Measurements from ENCODE around the gene MRPL38.

Gene MRPL38

DNA sequence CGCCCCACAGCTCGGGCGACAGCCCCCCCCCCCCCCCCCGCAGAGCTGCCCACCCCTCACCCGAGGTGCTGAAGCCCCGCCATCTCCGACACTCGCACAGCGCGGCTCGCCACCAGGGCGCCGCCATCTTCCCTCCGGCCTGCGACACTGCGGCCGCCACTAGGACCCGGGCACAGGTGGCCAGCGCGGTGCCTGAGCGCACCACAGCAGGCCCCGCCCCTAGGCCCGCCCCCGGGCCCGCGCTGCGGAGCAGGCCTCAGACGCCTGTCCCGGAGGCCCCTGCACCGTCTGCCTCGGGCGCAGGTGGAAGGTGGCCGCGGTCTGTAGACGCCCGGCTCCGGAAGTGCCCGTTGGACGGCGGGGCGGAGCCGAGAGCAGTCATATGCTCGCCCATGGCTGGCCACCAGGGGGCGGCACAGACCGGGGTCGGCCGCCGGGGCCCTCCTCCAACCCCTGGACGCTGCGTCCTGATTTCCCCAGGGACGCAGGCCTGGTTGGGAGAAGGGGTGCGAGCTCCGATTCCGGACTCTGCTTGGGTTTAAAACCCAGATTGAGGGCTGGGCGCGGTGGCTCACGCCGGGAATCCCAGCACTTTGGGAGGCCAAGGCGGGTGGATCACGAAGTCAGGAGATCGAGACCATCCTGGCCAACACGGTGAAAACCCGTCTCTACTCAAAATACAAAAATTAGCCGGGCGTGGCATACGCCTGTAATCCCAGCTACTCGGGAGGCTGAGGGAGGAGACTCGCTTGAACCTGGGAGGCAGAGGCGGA, at the start of gene MRPL38:
TSS of gene MRPL38 (minus strand) at position 136 of the 773 bp plus-strand sequence. CDS start at position 127, 9 bp downstream.
- DNase-seq = peak; percentile 96 to 97

DNA sequence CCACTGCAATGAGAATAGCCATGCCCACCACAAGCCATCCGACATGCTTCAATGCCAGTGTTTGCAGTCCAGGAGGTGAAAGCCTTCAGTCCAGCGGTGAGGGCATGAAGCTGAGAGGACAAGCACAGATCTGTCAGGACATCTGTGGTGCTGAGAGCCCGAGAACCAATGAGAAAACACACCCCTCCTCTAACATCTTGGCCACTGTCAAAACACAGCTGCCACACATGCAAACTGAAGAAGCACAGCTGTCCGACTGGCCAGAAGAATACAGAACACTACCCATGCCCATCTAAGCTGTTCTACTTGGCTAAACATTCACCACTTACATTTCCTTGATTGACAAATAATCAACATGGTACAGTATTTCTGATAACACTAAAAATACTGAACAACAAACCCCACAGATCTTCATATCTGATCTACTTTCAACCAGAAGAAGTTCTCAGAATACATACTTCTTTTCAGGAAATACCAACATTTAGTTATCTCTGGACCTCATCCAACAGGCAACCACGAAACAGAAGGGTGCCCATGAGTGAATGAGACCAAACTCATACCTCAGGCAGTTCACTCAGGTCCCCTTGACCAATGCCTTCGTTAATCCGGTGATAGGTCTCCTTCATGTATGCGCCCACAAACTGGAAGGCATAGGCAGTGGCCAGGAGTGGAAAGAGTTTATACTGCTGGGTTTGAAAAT, 46.3 kb upstream of the MRPL38 start:
- peak in 1 of 2 donors; percentile 1 for DNase-seq

DNA sequence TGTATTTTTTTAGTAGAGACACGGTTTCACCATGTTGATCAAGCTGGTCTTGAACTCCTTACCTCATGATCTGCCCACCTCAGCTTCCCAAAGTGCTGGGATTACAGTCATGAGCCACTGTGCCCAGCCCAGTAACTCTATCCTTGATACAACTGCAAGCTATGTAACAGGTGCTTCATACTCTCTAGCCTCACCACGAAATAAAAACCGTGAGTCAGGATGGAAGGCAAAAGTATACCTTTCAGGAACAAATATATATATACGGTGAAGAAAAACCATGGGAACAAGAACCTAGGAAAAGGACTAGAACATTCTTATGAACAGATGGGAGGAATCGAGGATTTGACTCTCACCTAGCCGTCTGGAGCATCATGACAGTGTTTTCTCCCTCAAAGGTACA, 45.7 kb upstream of the MRPL38 start:
- no peak for DNase-seq

DNA sequence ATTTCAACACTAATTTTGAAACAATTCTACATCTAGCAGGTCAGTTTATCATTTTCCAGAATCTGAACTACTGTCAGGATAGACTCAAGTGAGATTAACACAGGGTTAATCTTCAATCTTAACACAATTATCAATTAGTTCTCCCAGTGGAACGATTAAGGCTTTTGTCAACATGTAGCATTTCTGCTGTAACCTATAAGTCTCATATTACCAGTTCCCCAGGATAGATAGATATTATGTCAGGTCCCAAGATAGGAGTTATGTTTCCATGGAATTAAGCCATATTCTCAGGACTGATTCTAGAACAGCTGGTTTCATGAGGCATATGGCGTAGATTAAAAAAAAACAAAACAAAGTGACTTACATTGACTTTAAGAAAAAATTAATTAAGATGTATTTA, 40.5 kb upstream of the MRPL38 start:
- no peak for DNase-seq

DNA sequence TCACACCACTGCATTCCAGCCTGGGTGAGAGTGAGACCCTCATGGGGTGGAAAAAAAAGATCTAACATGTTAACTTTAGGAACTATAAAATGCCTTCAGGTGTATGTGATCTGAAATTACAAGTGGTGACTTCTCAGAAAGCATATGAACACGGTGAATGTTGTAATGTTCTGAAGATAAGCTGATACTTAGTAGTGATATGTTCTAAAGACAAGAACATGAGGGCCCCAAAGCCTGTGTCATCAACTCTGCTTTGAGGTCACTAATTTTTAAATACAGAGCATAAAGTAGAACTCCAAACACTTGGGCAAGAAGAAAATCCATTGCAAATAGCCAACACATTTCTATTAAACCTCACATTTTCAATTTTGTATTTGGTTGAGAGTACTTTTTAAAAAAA, 38.8 kb upstream of the MRPL38 start:
- no peak for DNase-seq

DNA sequence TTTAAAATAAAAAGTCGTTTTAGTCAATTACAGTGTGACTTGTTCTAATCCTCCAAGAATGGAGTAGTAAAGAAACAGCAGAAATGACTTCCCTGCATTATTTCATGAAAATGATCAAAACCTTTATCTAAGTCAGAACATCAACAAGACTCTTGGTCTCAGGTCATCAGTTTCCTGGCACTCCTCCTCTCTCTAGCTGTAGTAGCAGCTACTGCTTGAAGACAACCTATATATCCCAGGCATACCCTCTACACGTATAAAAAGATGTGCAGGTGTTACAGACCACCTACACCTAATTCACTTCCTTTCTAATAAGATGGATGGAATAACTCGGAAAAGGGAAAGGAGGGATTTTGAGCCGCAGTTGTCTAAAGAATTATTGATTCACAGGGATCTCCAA, 37.8 kb upstream of the MRPL38 start:
- no peak for DNase-seq

DNA sequence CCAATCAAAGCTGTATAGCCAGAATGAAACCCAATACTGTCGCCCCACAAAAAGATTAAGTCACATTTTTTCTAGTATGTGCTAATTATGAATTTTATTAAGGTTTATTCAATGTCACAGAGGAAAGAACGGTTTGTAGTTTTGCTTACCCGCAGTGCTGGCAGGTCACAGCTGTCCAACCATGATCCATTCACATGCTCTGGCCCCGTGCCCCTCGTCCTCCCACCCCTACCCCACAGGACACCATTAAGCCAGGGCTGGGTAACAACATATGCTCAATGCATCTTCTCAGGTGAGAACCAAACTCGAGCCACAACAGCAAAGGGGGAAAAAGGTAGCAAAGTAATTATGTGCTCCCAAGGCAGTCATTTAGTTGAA, 36.7 kb upstream of the MRPL38 start:
- no peak for DNase-seq

DNA sequence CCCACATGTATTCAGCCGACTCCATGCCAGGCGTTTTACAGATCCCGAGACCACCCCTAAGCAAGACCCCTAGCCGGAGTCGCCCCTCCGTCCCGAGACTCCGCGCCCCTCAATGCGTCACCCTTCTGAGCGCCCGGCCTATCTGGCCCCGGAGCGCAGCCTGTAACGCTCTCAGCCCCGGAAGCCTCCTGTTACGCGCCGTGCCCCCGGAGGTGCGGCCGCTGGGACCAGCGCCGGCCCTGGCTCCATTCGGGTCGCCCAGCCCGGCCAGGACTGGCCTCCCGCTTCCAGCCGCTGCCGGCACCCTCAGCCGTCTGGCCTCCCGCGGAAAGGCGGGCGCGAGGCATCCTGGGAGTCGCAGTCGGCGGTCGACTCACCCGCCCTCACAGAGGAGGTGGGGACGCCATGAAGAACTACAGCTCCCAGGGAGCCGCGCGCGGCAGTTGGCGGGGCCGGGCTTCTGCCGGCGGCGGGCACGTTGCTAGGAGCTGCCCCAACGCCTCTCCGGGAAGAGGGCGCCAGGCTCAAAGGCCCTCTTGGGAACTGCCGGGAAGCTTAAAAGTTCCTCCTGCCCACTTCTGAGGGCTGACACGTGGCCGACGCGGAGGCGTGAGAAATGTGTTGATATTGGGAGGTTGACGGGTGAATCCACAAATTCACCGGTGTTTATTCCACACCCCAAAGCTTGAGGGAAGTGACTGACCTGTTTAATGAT, 36.2 kb upstream of the MRPL38 start, which contains the start of gene FBF1:
TSS of gene FBF1 (minus strand) at position 316 of the 715 bp plus-strand sequence. CDS start 2,893 bp downstream, outside the sequence.
- DNase-seq = peak; percentile 84 to 89

DNA sequence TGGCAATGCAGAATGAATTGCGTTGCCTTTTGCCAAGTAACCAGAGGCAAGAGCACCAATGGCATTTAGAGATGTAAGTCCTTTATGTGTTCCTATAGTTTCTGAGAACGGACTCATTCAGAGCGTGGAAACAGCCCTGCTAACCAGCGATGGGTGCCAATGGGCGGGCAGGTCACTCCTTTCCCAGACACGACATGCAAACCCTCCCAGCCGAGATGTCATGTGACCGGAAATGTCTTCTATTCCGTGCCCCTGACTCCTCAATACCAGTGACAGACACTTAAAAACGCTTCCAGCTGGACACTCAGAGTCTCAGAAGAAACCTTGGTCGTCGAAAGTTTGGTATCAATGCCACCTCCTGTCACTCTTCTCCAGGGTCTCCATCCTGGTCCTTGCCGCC, 33.0 kb upstream of the MRPL38 start:
- DNase-seq = no peak

DNA sequence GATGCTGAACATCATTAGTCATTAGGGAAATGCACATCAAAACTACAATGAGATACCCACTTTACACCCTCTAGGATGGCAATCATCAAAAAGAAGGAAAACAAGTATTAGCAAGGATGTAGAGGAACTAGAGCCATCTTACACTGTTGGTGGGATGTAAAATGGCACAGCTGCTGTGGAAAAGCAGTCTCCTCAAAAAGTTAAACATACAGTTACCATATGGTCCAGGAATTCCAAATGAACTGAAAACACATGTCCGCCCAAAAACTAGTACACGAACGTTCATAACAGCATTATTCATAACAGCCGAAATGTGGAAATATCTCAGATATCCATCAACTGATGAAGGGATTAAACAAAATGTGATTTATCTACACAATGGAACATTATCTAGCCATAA, 29.1 kb upstream of the MRPL38 start:
- DNase-seq = no peak

DNA sequence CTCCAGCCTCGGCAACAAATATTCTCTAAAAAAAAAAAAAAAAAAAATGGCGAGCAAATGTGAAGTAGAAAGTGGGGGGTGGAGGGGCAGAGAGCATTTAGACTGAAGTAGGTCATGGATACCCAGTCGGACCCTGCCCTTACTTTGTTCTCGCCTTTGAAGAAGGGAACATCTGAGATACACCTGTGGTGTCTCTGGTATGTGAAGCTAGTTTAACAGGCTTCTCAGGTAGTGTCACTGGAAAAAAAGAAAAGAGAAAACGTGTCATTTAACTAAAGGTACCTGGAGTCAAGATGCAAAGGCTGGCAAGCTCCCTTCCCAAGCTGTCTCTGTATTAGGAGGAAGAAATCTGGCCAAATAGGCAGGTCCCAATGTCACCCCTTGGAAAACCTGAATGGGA, 28.2 kb upstream of the MRPL38 start:
- no peak for DNase-seq

DNA sequence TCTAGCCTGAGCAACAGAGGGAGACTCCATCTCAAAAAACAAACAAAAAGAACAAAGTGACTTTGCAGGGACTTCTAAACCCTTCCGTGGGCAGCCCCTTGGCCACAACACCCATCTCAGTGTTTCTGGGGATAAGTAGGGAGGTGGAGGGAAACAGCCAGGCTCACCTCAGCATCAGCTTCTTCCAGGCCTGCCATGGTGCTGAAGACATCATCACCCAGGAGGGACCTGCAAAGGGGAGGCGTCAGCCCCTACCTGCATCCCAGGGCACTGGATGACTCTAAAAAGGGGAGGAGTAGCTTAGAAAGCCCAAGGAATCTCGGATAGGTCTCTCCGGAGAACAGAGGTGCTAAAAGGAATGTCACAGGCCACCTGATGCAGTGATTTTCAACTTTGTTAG, 26.4 kb upstream of the MRPL38 start:
- DNase-seq = no peak

DNA sequence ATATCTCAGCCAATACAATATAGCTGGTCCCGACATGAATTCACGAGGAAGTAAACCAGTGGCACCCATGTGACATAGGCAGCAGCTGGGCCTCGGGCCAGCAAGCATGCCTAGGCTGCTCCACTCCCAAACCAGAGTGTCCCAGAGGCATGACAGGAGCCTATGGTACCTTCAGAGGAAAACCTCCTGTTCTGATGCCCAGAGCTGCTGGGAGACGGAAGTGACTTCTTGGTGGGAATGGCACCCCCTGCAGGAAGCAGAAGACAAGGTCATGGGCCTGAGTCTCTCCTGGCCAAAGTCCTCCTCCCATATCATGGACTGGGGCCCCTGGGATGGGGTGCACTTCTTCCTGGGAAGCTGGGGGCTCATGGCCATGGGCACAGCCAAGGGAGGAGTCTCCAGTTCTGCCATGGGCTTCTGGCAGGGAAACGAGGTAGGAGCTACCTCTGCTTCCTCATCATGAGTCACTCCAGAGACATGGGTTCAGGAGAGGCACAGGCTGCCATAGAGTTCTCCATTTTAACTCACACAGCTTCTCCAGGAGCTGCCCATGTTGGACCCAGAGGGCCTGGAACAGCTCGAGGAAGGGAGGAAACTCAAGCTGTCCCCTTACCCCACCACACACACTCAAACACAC, 22.7 kb upstream of the MRPL38 start:
- peak in 1 of 2 donors; percentile 7 for DNase-seq

DNA sequence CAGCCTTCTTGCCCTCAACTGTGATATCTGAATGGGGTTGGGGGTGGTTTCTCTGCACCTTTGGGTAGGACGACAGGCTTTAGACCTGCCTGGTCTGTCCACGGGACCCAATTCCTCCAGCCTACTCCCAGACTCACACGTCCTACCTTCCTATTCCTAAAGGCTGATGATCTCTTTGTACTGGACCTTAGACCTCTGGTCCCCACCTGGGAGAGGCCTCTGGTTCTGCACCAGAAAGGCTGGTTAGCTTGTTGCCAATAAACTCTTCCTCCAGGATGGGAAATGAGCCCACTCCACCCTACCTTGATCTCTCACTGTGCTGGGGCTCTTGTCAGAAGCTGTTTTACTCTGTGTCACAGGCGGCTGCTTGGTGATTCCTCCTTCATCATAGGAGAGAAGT, 21.8 kb upstream of the MRPL38 start:
- DNase-seq = no peak

DNA sequence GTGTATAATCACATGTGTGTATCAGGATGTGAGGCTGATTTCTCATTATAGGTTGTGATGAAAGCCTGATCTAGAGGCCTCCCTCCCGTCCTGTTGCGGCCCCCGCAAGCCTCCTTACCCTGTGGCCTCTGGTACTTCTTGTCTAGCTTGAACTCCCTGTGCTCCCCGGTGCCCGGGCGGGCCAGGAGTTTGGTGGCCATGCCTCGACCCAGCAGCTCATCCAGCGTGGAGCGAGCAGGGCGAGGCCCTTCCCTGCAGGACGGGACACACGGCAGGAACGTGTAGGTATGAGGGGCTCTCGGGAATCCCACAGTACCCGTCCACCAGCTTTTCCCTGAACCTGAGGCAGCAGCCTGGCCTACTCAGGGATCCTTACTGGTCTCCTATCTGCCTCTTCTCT, 21.2 kb upstream of the MRPL38 start:
- no peak for DNase-seq

DNA sequence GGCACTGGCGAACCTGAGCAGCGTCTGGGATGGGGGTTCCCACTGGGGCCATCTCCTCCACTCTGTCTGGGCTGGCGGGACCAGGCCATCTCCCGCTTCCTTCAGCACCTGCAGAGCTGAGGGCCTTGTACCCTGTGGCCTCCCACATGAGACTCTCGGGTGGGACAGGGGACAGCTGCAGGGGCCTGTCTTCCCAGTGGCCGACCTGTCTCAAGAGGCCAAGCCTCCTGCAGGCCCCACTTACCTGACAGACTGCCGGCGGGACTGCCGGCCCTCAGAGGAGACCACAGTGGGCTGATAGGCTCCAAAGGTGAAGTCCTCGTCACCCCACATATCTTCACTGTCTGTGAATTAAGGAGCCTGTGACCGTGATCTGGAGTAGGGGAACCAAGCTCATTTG, 20.4 kb upstream of the MRPL38 start:
- DNase-seq = no peak

DNA sequence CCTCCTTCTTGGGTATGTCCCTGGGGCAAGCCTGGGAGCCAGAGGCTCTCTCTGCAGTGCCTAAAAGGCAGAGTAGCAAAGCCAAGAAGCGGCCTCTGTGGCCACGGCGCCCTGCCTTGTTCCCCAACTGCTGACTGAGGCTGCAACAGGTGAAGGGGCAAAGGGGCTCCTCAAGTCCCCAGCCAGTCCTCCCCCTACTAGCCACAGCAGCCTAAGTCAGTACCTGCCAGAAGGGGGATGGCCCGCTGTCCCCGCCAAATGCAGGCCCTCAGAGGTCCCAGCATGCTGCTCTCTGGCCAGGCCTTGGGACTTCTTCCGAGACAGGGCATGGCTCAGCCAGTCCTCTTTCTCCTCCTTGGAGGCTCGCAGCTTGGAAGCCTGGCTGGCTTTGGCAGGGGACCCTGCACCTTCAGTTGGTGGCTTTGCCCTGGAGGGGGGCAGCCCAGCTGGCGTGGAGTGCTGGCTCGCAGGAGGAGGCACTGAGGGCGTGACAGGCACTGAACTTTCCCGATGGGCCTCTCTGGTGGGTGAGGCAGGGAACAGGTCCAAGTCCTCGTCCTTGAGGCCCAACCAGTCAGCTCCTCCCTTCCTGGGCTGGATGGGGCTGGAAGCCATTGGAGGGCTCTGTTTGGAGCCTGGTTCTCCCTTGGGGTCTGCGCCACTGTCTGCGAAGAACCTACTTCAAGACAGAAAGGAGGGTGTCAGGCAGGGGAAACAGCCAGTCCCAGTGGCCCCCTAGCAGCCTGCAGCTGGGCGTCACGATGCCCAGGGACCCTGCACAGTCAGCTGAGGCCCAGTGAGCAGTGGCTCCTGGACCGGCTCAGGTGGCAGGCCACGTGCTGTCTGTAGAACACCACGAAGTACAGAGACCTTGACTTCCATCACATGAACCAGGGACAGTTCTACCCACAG, 18.5 kb upstream of the MRPL38 start:
- DNase-seq = no peak

DNA sequence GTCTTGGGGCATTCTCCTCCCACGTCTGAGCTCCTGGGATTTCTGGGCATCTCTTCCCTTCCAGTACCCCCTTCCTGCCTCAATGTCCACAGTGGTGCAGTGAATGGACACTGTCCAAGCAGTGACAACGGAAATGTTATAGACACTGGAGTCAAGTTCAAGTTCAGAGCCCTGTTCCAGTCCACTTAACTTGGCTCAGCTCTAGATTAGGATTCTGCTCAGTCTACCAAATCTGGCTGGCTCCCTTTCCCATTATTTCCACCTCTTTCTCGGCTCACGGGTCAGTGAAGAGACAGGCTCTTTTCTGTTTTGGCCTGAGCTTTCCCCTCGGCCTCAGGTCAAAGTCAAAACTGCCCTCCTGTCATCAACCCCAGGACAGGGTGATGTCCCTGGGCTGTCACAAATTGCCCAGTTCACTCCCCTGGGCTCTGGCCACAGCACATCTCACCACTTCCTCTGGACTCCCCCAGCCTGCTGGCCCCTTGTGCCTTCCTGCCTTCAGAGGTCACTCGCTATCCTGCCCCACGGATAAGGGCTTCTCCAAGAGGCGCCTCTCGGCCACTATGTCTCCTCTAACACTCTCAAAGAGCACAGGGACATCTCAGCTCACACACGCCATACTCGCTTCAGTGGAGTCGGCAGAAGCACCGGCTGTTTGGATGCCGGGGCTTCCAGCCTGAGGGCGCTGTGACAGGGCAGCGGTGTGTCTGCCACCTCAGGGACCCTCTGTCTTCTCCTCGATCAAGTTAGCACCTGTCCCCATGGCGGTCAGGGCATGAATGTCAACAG, 17.7 kb upstream of the MRPL38 start:
- no peak for DNase-seq

DNA sequence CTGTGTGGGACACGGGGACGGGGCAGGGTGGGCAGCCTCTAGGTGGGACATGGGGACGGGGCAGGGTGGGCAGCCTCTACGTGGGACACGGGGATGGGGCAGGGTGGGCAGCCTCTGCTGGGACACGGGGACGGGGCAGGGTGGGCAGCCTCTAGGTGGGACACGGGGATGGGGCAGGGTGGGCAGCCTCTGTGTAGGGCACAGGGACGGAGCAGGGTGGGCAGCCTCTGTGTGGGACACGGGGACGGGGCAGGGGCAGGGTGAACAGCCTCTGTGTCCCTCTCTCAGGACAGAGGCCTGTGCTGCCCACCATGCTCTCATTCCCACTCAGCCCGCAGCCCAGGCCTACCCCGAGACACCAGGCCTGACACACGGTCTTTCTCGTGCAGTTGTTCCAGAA, 16.9 kb upstream of the MRPL38 start:
- DNase-seq = no peak

DNA sequence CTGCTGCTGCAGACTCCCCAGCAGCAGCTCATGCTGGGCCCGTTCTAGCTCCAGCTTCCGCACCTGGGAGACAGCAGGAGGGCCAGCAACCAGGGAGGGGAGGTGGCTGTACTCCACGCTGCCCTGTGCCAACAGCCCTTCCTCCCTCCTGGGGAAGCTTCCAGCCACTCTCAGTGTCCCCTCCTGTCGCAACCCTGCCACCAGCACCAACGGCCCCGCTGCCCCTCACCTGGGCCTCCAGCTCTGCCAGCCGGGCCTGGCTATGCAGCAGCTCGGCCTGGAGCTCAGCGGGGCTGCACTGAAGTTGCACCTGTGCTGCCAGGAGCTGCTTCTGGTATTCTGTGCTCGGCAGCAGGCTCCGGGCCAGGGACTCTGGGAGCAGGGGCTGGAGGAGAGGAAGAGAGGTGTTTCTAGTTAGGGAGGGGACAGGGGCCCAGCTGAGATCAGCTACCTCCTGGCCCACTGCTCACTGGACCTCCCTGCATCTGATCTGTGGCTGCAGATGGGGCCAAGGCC, 15.4 kb upstream of the MRPL38 start:
- no peak for DNase-seq

DNA sequence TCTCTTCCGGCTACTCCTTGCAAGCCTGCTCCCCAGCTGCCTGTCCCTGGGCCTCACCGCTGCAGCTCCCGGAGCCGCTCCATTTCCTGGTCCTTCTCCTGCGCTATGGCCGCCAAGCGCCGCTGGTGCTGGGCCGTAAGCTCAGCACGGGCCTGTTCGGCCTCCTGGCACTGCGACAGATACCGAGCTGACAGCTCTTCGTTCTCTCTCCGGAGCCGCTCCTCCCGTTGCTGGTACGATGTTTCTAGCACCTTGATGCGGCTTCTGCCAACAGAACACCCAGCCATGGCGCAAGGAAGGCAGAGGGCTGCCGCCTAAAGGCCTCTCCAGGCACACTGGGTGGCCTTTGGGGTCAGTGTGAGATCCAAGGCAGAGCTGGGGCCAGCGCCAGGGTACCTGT, 14.9 kb upstream of the MRPL38 start:
- DNase-seq = no peak
